GM12878 (cell line): ENCODE data around the gene DYSF. TPM values are rescaled to one million over a fixed set of nuclear protein-coding genes. Genes with fewer than 3 reads are reported as not detected.
A peak's percentile ranks its signal among the peaks of the same experiment; 100 is the strongest.

ENCODE experiments used
- ATAC-seq: fragments of 200-7000 bp; cut with Tn5 transposase; 3 replicates; pipeline ENCODE4 v1.9.1; 2020; ENCODE audit warnings: mild to moderate bottlenecking, moderate library complexity
- BruUV-seq: library from RNA; stranded (reverse); fragments of 400-500 nt; replicated peaks from 2 replicates; lab custom pipeline; 2021; lab: Mats Ljungman, UMichigan
- CTCF ChIA-PET: fragments of 300-600 bp; sonication (Branson Sonifier 250); formaldehyde crosslinking; extraction: SDS; loops from one replicate; lab custom pipeline; 2021; ENCODE audit warnings: inconsistent platforms; lab: Yijun Ruan, JAX
- POLR2A ChIA-PET: fragments of 350-600 bp; formaldehyde crosslinking; extraction: SDS; loops from one replicate; lab custom pipeline; 2021; ENCODE audit warnings: inconsistent platforms; lab: Charles Lee
- RAD21 ChIA-PET: fragments of 300-600 bp; sonication (Branson Sonifier 250); formaldehyde crosslinking; loops from one replicate; lab custom pipeline; 2023; ENCODE audit warnings: antibody characterized with exemption; ENCODE audit not compliant: unreplicated experiment; lab: Charles Lee
- SMC1A ChIA-PET: fragments of 300-600 bp; sonication (Branson Sonifier 250); formaldehyde crosslinking; loops from one replicate; lab custom pipeline; 2023; ENCODE audit not compliant: unreplicated experiment, uncharacterized antibody; lab: Charles Lee
- DNase-seq: peaks from one replicate; pipeline ENCODE4 v3.0.0-alpha.2; 2011; ENCODE audit warnings: low read depth, low spot score
- FAIRE-seq: peaks from 3 replicates; lab custom pipeline; 2011; peaks lifted over from hg19 to GRCh38; lab: Jason Lieb, UNC
- H2AFZ ChIP-seq: 2 replicates; pipeline ENCODE4 v1.6.0; 2011; ENCODE audit warnings: low read depth, low read length, control low read depth; ENCODE audit not compliant: control insufficient read depth
- H3K27ac ChIP-seq: 2 replicates; pipeline ENCODE4 v1.5.1; 2011; ENCODE audit warnings: control low read depth; ENCODE audit not compliant: control insufficient read depth, insufficient read depth
- H3K27me3 ChIP-seq, 2 experiments: replicated peaks in 1 of 2; 2 replicates each; pipeline versions ENCODE4 v1.6.0 to v1.6.1; 2011; ENCODE audit warnings: low read length in 1 of 2; ENCODE audit not compliant: control insufficient read depth in 2 of 2, insufficient read depth in 2 of 2
- H3K36me3 ChIP-seq, 2 experiments: 2 replicates each; pipeline ENCODE4 v1.5.1; 2011; ENCODE audit warnings: low read length in 1 of 2; ENCODE audit not compliant: control insufficient read depth in 2 of 2, insufficient read depth in 2 of 2
- H3K4me1 ChIP-seq: 2 replicates; pipeline ENCODE4 v1.6.1; 2011; ENCODE audit warnings: mild to moderate bottlenecking, low read length, moderate library complexity, mixed read lengths; ENCODE audit not compliant: control insufficient read depth, insufficient read depth
- H3K4me2 ChIP-seq: 2 replicates; pipeline ENCODE4 v1.6.0; 2011; ENCODE audit warnings: control low read depth; ENCODE audit not compliant: control insufficient read depth, insufficient read depth
- H3K4me3 ChIP-seq: fragments of 200-600 bp; sonication (generic); 2 replicates; pipeline ENCODE4 v1.5.1; 2016
- H3K79me2 ChIP-seq: 2 replicates; pipeline ENCODE4 v1.6.0; 2011; ENCODE audit warnings: low read length; ENCODE audit not compliant: control insufficient read depth, insufficient read depth
- H3K9ac ChIP-seq: 2 replicates; pipeline ENCODE4 v1.8.0; 2011; ENCODE audit warnings: low read length, control low read depth, mixed read lengths; ENCODE audit not compliant: control insufficient read depth, insufficient read depth
- H3K9me3 ChIP-seq: replicated peaks from 3 replicates; pipeline ENCODE4 v1.5.1; 2011; ENCODE audit warnings: mild to moderate bottlenecking, low read length; ENCODE audit not compliant: control insufficient read depth, insufficient read depth
- H4K20me1 ChIP-seq: 2 replicates; pipeline ENCODE4 v1.6.0; 2011; ENCODE audit not compliant: control insufficient read depth, insufficient read depth
- FOXK2 ChIP-seq: fragments of 450-650 bp; IDR thresholded peaks from 2 replicates; pipeline ENCODE4 v1.6.1; 2017; ENCODE audit warnings: mild to moderate bottlenecking, moderate library complexity
- HDGF ChIP-seq: fragments of 450-650 bp; IDR thresholded peaks from 2 replicates; pipeline ENCODE4 v1.6.1; 2016; ENCODE audit warnings: antibody characterized with exemption
- RUNX3 ChIP-seq: IDR thresholded peaks from 2 replicates; pipeline ENCODE4 v1.6.1; 2012; ENCODE audit warnings: low read length, inconsistent platforms
- WGBS: methylation state at CpG from one replicate; pipeline ENCODE4 v1.1.6; 2016; ENCODE audit warnings: low lambda C conversion rate; ENCODE audit not compliant: insufficient replicate concordance, insufficient coverage; ENCODE audit errors: missing lambda C conversion rate; 5-methylcytosine and 5-hydroxymethylcytosine counted together
- in situ Hi-C: fragments of 300-500 bp; cut with MboI; formaldehyde crosslinking; loops from 9 replicates; pipeline ENCODE4 v1.14.3; 2018; ENCODE audit warnings: mixed read lengths
- intact Hi-C: fragments of 100-400 bp; cut with micrococcal nuclease; formaldehyde crosslinking; loops from one replicate; pipeline ENCODE4 v1.14.2; 2022; ENCODE audit not compliant: unreplicated experiment
- polyA plus RNA-seq, 11 experiments: library from polyadenylated mRNA; depleted of rRNA in 4 of 11; unstranded in 6 of 11; stranded (reverse) in 5 of 11; fragments of >200 nt; fragmentation: Nextera tagmentation in 4 of 11; fragmentation: Illumina TruSeq in 1 of 11; extraction: Ambion mirVana in 4 of 11; extraction: Trizol in 1 of 11; gene quantifications; 1 replicate in 1 of 11; 2 replicates in 10 of 11; pipeline versions ENCODE4 v1.2.1 to v1.2.3, GENCODE V29; 2011 to 2016; ENCODE audit warnings: inconsistent platforms in 2 of 11, missing spikeins in 2 of 11, low read depth in 1 of 11
- total RNA-seq, 4 experiments: library from RNA; depleted of rRNA in 3 of 4; stranded (reverse); fragments of >200 nt in 3 of 4; fragmentation: Illumina TruSeq in 1 of 4; extraction: Trizol in 1 of 4; gene quantifications; 2 replicates each; pipeline versions ENCODE4 v1.2.1 to v1.2.3, GENCODE V29; 2013 to 2021
- TF ChIP-seq, protein P1 (sequence below): IDR thresholded peaks from 2 replicates; pipeline ENCODE4 v1.6.1; 2012; ENCODE audit warnings: low read depth, low read length, improper control_type of control experiment

Gene DYSF
- total and polyA plus RNA-seq, 10 of the 15 experiments (the other 5 are each of a cell fraction or from before 2014, with no cell fraction given) = under 0.01 to 0.15 (median 0.03) TPM; not detected in 7

DNA sequence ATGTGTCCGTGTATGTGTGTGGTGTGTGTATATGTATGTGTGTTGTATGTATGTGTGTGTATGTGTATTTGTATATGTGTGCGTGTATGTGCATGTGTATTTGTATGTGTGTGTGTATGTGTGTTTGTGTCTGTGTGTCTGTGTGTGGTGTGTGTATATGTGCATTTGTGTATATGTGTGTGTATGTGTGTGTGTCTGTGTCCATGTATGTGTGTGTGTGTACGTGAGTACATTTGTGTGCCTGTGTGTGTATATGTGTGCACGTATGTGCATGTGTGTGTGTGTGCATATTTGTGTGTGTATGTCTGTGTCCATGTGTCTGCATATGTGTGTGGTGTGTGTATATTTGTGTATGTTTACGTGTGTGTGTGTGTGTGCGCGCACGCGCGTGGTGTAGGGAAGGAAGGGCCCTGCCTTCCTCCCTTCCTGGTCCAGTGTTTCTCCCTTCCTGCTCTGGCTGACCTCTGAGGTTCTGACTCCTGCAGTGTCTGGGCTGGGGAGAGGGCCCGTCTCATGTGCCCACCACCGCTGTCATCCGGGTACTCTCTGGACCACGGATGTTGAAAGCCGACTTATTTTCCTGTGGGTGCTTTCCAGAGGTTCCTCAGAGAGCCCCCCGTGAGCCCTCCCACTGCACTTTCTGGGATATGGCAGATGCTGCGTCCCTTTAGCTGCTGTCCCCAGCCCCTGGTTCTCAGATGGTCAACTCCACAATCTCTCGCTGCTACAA, 209.5 kb downstream of the DYSF start:
- CTCF ChIA-PET = no interaction called here
- H3K27ac ChIP-seq = no peak overlapping the region
- RAD21 ChIA-PET = no interaction called here
- H3K4me1 ChIP-seq = no peaks in the 10 kb centered on the region
- H3K79me2 ChIP-seq = no peaks in the 10 kb centered on the region
- no peak overlapping the region for H3K9ac ChIP-seq
- no peak for DNase-seq
- in situ Hi-C loops (no loop called here), intact Hi-C loops (no loop called here)
- H3K27me3 ChIP-seq = no peaks in the 10 kb centered on the region
- H4K20me1 ChIP-seq = no peaks in the 10 kb centered on the region
- H3K4me3 ChIP-seq = no peak overlapping the region
- TF ChIP-seq, protein P1, sequence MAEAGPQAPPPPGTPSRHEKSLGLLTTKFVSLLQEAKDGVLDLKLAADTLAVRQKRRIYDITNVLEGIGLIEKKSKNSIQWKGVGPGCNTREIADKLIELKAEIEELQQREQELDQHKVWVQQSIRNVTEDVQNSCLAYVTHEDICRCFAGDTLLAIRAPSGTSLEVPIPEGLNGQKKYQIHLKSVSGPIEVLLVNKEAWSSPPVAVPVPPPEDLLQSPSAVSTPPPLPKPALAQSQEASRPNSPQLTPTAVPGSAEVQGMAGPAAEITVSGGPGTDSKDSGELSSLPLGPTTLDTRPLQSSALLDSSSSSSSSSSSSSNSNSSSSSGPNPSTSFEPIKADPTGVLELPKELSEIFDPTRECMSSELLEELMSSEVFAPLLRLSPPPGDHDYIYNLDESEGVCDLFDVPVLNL = no peak
- TF ChIP-seq HDGF = peak; percentile 30; the same call in 1 of the 2 replicates
- H2AFZ ChIP-seq = no peak overlapping the region
- no peak overlapping the region for H3K4me2 ChIP-seq
- POLR2A ChIA-PET = no interaction called here
- no peak for FAIRE-seq
- H3K9me3 ChIP-seq = peaks cover 1% of the 10 kb centered on the region; the same call in 1 of the 3 replicates
- H3K36me3 ChIP-seq = no peaks in the 10 kb centered on the region
- SMC1A ChIA-PET = no interaction called here
- 66% methylated on average over 18 of the region's 18 CpGs for WGBS
- BruUV-seq = no TSS peak
- ATAC-seq = no peak

DNA sequence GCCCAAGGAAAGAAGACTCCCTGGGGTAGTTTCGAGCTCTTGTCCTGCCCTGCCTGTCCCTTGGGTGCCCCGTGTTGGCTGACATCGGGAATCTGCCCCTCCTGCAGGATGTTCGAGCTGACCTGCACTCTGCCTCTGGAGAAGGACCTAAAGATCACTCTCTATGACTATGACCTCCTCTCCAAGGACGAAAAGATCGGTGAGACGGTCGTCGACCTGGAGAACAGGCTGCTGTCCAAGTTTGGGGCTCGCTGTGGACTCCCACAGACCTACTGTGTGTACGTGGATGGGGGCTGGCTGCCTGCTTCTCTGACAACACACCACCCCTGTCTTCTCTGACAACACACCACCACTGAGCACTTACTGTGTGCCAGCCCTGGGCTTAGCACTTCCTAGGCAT, 210.8 kb downstream of the DYSF start:
- DNase-seq (no peak), ATAC-seq (no peak), FAIRE-seq (no peak)
- TF ChIP-seq RUNX3 (no peak), FOXK2 (no peak)
- H3K4me3 ChIP-seq = no peak overlapping the region
- in situ Hi-C loops = no loop called here
- H3K9me3 ChIP-seq = no peaks in the 10 kb centered on the region; the same call in 2 of the 3 replicates
- ChIA-PET RAD21 (no interaction called here), CTCF (no interaction called here), POLR2A (no interaction called here), SMC1A (no interaction called here)
- H3K4me1 ChIP-seq = no peaks in the 10 kb centered on the region
- H3K27ac ChIP-seq = no peak overlapping the region
- no peak overlapping the region for H3K9ac ChIP-seq
- H4K20me1 ChIP-seq = no peaks in the 10 kb centered on the region
- H3K4me2 ChIP-seq = no peak overlapping the region
- H3K27me3 ChIP-seq = no peaks in the 10 kb centered on the region
- BruUV-seq = no TSS peak
- no peaks in the 10 kb centered on the region for H3K36me3 ChIP-seq
- WGBS = 27% methylated on average over 11 of the region's 11 CpGs
- H3K79me2 ChIP-seq = no peaks in the 10 kb centered on the region
- intact Hi-C loops = no loop called here
- no peak overlapping the region for H2AFZ ChIP-seq
